Measurements from ENCODE around the gene NAGK. TPM values are rescaled to one million over a fixed set of nuclear protein-coding genes. Genes with fewer than 3 reads are reported as not detected.
A peak's percentile ranks its signal among the peaks of the same experiment; 100 is the strongest.
"Not testable (repeated sequence)": the region's sequence is repeated elsewhere in the genome, so short reads cannot be mapped to it uniquely, and the experiment has no call there.

The NAGK gene
- total RNA-seq, 1 donor from 2014 or later = 35.0 TPM

DNA sequence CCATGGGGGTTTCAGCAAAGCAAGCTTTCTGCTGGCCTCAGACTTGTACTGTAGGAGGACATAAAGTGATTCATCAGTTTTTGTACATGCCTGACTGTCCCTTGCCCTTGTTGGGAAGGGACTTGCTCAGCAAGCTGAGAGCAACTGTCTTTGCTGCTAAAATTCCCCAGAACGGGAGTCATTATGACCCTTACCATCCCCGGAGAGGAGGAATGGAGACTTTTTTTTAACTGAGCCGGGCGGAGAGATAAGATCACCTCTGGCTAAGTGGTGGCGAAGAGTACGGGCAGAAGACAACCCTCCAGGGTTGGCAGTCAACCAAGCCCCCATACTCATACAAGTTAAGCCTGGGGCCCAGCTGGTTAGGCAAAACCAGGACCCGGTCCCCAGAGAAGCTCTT lies 20.4 kb upstream of the NAGK start:
- Histone ChIP-seq H3K36me3 (ENCODE audit: control insufficient read depth in 3 of 3, insufficient read depth in 3 of 3, low read length in 3 of 3) (no peaks in the 10 kb centered on the region), H3K9ac (ENCODE audit: low read depth in 1 of 3, low read length in 3 of 3) (no peak overlapping the region), H3K27ac (ENCODE audit: low read depth, low read length) (no peak overlapping the region), H3K4me3 (ENCODE audit: low read length in 3 of 3) (no peak overlapping the region), H3K4me1 (ENCODE audit: control insufficient read depth in 3 of 3, insufficient read depth in 3 of 3, low read length in 3 of 3) (no peaks in the 10 kb centered on the region), H3K27me3 (ENCODE audit: control insufficient read depth in 3 of 3, insufficient read depth in 3 of 3, low read length in 3 of 3) (peaks cover 0 to 9% (median 0%) of the 10 kb centered on the region in 3 donors), H3K9me3 (ENCODE audit: control insufficient read depth in 3 of 3, low read length in 3 of 3) (no peaks in the 10 kb centered on the region)

DNA sequence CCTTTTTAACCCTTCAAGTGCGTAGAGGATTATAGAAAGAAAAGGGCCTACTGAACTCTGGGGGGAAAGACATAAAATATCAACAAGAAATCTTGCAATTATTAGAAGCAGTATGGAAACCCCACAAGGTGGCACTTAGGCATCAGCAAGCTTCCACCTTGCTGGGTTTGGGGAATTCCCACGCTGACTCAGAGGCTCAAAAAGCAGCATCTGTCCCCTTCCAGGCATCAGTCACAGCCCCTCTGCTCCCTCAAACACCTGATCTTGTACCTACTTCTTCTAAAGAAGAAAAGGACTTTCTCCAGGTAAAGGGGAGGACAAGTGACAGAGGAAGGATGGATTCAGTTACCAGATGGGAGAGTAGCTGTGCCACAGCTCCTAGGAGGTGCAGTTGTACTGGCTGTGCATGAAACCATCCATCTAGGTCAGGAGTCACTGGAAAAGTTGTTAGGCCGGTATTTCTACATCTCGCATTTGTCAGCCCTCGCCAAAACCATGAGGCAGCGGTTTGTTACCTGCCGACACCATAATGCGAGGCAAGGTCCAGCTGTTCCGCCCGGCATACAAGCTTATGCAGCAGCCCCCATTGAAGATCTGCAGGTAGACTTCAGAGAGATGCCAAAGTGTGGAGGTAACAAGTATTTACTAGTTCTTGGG lies 18.6 kb upstream of the NAGK start:
- H3K27ac ChIP-seq (ENCODE audit: low read depth, low read length); H3K36me3 ChIP-seq (ENCODE audit: control insufficient read depth in 3 of 3, insufficient read depth in 3 of 3, low read length in 3 of 3); H3K9ac ChIP-seq (ENCODE audit: low read depth in 1 of 3, low read length in 3 of 3); H3K4me3 ChIP-seq (ENCODE audit: low read length in 3 of 3); H3K9me3 ChIP-seq (ENCODE audit: control insufficient read depth in 3 of 3, low read length in 3 of 3); H3K4me1 ChIP-seq (ENCODE audit: control insufficient read depth in 3 of 3, insufficient read depth in 3 of 3, low read length in 3 of 3); H3K27me3 ChIP-seq (ENCODE audit: control insufficient read depth in 3 of 3, insufficient read depth in 3 of 3, low read length in 3 of 3): not testable (repeated sequence)

DNA sequence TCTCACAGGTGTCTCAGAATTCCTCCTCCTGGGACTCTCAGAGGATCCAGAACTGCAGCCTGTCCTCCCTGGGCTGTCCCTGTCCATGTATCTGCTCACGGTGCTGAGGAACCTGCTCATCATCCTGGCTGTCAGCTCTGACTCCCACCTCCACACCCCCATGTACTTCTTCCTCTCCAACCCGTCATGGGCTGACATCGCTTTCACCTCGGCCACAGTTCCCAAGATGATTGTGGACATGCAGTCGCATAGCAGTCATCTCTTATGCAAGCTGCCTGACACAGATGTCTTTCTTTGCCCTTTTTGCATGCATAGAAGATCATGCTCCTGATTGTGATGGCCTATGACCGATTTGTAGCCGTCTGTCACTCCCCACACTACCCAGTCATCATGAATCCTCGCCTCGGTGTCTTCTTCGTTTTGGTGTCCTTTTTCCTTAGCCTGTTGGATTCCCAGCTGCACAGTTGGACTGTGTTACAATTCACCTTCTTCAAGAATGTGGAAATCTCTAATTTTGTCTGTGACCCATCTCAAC lies 13.2 kb upstream of the NAGK start:
- not testable (repeated sequence) for H3K9ac ChIP-seq (ENCODE audit: low read depth in 1 of 3, low read length in 3 of 3); H3K36me3 ChIP-seq (ENCODE audit: control insufficient read depth in 3 of 3, insufficient read depth in 3 of 3, low read length in 3 of 3); H3K27me3 ChIP-seq (ENCODE audit: control insufficient read depth in 3 of 3, insufficient read depth in 3 of 3, low read length in 3 of 3); H3K27ac ChIP-seq (ENCODE audit: low read depth, low read length); H3K4me1 ChIP-seq (ENCODE audit: control insufficient read depth in 3 of 3, insufficient read depth in 3 of 3, low read length in 3 of 3); H3K4me3 ChIP-seq (ENCODE audit: low read length in 3 of 3); H3K9me3 ChIP-seq (ENCODE audit: control insufficient read depth in 3 of 3, low read length in 3 of 3)

DNA sequence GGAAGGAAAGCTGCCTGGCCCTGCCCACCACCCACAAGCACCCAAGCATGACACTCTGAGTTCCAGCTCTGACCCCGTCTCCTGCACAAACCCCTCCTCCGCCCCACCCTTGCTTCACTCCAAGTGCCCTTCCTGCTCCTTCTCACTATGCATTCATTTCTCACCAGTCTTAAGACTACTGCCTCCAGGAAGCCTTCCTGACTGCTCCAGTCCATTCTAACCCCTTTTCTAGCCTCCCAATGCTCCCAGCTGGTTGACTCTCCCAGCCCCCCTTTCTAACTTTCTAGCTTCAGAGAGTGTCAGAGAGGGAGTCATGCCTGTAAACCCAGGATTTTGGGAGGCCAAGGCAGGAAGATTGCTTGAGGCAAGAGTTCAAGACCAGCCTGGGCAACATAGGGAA lies 8.2 kb upstream of the NAGK start:
- no peaks in the 10 kb centered on the region for H3K9me3 ChIP-seq (ENCODE audit: control insufficient read depth in 3 of 3, low read length in 3 of 3)
- no peaks in the 10 kb centered on the region for H3K36me3 ChIP-seq (ENCODE audit: control insufficient read depth in 3 of 3, insufficient read depth in 3 of 3, low read length in 3 of 3)
- no peak overlapping the region for H3K9ac ChIP-seq (ENCODE audit: low read depth in 1 of 3, low read length in 3 of 3)

DNA sequence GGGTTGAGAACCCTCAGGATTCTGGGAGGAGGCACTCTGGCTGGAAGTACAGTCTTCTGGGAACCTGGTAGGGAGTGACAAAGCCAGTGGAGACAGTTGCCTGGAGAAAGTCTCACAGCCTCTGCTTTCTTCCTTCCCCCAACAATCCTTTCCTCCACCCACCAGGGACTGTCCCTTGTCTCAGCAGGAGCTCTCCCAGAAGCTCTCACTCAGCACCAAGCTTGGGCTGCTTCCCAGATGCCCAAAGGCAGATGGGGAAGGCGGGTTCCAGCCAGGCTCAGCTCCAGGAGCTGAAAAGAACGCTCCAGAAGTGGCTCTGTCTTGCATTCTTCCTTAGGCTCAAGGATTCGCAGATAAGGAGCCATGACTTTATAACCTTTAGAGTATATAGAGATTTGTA lies 7.6 kb upstream of the NAGK start:
- peaks cover 3 to 9% (median 4%) of the 10 kb centered on the region in 3 donors for H3K27me3 ChIP-seq (ENCODE audit: control insufficient read depth in 3 of 3, insufficient read depth in 3 of 3, low read length in 3 of 3)
- H3K27ac ChIP-seq (ENCODE audit: low read depth, low read length) = no peak overlapping the region
- no peaks in the 10 kb centered on the region for H3K36me3 ChIP-seq (ENCODE audit: control insufficient read depth in 3 of 3, insufficient read depth in 3 of 3, low read length in 3 of 3)
- no peak overlapping the region for H3K4me3 ChIP-seq (ENCODE audit: low read length in 3 of 3)
- H3K9ac ChIP-seq (ENCODE audit: low read depth in 1 of 3, low read length in 3 of 3) = no peak overlapping the region
- no peaks in the 10 kb centered on the region for H3K4me1 ChIP-seq (ENCODE audit: control insufficient read depth in 3 of 3, insufficient read depth in 3 of 3, low read length in 3 of 3)
- H3K9me3 ChIP-seq (ENCODE audit: control insufficient read depth in 3 of 3, low read length in 3 of 3) = no peaks in the 10 kb centered on the region

More for the DNA sequence above, 8.2 kb upstream of the NAGK start:
- Histone ChIP-seq H3K4me3 (ENCODE audit: low read length in 3 of 3) (no peak overlapping the region), H3K4me1 (ENCODE audit: control insufficient read depth in 3 of 3, insufficient read depth in 3 of 3, low read length in 3 of 3) (no peaks in the 10 kb centered on the region), H3K27ac (ENCODE audit: low read depth, low read length) (no peak overlapping the region), H3K27me3 (ENCODE audit: control insufficient read depth in 3 of 3, insufficient read depth in 3 of 3, low read length in 3 of 3) (peaks cover 3 to 9% (median 4%) of the 10 kb centered on the region in 3 donors)

DNA sequence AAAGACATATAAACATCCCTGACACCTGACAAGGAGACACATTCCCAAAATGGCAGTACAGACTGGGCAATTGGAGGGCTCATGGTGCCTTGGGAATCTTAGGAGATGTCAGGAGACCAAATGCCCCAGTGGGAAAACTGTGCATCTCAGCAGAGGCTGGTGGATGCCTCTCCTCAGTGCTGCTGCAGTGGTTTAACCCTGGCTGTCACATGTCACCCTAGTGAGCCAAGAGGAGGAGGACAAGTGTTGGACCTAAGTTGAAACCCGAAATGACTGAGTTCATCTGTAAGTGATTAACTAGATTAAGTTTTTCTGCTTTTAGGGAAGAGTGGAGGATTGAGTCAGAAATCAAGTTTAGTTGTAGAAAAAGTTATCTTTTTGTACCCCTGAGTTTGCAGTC lies 5.2 kb upstream of the NAGK start:
- no peak overlapping the region for H3K27ac ChIP-seq (ENCODE audit: low read depth, low read length)
- H3K9me3 ChIP-seq (ENCODE audit: control insufficient read depth in 3 of 3, low read length in 3 of 3) = no peaks in the 10 kb centered on the region
- H3K4me3 ChIP-seq (ENCODE audit: low read length in 3 of 3) = no peak overlapping the region
- H3K9ac ChIP-seq (ENCODE audit: low read depth in 1 of 3, low read length in 3 of 3) = no peak overlapping the region
- peaks cover 6 to 8% (median 7%) of the 10 kb centered on the region in 3 donors for H3K4me1 ChIP-seq (ENCODE audit: control insufficient read depth in 3 of 3, insufficient read depth in 3 of 3, low read length in 3 of 3)
- peaks cover 3 to 9% (median 4%) of the 10 kb centered on the region in 3 donors for H3K27me3 ChIP-seq (ENCODE audit: control insufficient read depth in 3 of 3, insufficient read depth in 3 of 3, low read length in 3 of 3)
- H3K36me3 ChIP-seq (ENCODE audit: control insufficient read depth in 3 of 3, insufficient read depth in 3 of 3, low read length in 3 of 3) = no peaks in the 10 kb centered on the region

DNA sequence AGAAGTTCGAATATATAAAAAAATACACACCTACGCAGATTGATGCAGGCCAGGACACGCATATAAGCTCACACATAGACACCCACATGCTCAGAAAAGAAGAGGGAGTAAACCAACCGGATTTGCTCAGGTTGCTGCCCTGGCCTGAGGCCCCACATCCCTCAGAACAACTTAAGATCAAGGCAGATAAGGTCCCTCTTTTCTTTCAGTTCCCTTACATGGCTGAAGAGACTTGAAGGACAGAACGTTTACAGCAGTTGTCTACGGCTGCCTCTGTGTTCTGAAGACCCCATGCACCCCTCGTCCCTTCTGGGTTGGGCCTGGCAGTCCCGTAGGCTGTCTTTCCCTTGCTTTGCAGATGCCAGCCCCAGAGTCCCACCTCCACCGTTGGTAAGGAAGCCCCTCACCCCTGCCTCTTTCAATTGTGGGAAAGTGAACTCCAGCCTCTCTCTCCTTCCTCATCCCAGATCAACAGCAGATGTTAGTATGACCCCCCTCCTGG lies 4.3 kb upstream of the NAGK start:
- H3K9me3 ChIP-seq (ENCODE audit: control insufficient read depth in 3 of 3, low read length in 3 of 3) = no peaks in the 10 kb centered on the region
- no peak overlapping the region for H3K4me3 ChIP-seq (ENCODE audit: low read length in 3 of 3)
- peak overlapping the region; percentile 58 for H3K27ac ChIP-seq (ENCODE audit: low read depth, low read length)
- peak overlapping the region in 1 of 3 donors; percentile 25 for H3K9ac ChIP-seq (ENCODE audit: low read depth in 1 of 3, low read length in 3 of 3)
- H3K4me1 ChIP-seq (ENCODE audit: control insufficient read depth in 3 of 3, insufficient read depth in 3 of 3, low read length in 3 of 3) = peaks cover 12 to 15% (median 13%) of the 10 kb centered on the region in 3 donors
- H3K27me3 ChIP-seq (ENCODE audit: control insufficient read depth in 3 of 3, insufficient read depth in 3 of 3, low read length in 3 of 3) = peaks cover 0 to 9% (median 3%) of the 10 kb centered on the region in 3 donors
- peaks cover 0 to 3% (median 0%) of the 10 kb centered on the region in 3 donors for H3K36me3 ChIP-seq (ENCODE audit: control insufficient read depth in 3 of 3, insufficient read depth in 3 of 3, low read length in 3 of 3)

DNA sequence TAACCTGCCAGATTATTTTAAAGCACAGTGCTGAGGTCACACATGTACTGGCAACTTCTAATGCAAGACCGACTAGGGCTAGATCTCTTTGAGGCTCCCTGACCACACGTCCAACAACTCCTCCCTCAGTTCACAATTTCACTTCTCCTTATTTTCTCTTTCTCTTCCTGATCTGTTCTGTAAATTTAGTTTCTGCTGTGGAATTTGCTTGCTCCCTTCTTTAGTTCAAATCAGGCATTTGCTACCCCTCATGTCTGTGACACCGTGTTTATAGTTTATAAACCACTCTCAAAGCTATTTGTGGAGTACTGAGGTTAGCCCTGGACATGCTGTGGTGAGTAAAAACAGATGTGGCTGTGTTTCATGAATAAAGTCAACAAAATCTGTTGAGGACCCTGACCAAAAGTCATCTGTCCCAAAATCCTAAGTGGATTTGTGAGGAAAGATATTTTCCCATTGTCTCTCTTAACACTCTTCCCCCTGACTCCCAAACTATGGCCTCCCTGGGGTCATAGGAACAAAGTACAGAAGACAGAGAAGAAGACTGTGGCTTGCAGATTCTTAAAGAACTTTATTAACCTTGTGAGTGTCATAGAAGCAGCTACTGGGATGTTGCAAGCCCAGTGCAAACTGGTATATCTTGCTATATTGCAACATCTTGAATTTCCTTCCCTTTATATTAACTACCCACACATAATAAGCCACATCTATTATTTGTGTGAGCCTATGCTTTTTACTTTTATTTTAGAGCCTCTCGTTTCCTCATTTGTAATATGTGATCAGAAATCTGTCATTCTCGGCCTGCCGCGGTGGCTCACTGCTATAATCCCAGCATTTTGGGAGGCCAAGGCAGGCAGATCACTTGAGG lies 3.5 kb upstream of the NAGK start:
- Histone ChIP-seq H3K27ac (ENCODE audit: low read depth, low read length) (peak overlapping the region; percentile 58), H3K4me3 (ENCODE audit: low read length in 3 of 3) (no peak overlapping the region), H3K36me3 (ENCODE audit: control insufficient read depth in 3 of 3, insufficient read depth in 3 of 3, low read length in 3 of 3) (peaks cover 0 to 3% (median 0%) of the 10 kb centered on the region in 3 donors), H3K9me3 (ENCODE audit: control insufficient read depth in 3 of 3, low read length in 3 of 3) (no peaks in the 10 kb centered on the region), H3K9ac (ENCODE audit: low read depth in 1 of 3, low read length in 3 of 3) (no peak overlapping the region), H3K27me3 (ENCODE audit: control insufficient read depth in 3 of 3, insufficient read depth in 3 of 3, low read length in 3 of 3) (peaks cover 0 to 7% (median under 1%) of the 10 kb centered on the region in 3 donors), H3K4me1 (ENCODE audit: control insufficient read depth in 3 of 3, insufficient read depth in 3 of 3, low read length in 3 of 3) (peaks cover 14 to 23% (median 21%) of the 10 kb centered on the region in 3 donors)

DNA sequence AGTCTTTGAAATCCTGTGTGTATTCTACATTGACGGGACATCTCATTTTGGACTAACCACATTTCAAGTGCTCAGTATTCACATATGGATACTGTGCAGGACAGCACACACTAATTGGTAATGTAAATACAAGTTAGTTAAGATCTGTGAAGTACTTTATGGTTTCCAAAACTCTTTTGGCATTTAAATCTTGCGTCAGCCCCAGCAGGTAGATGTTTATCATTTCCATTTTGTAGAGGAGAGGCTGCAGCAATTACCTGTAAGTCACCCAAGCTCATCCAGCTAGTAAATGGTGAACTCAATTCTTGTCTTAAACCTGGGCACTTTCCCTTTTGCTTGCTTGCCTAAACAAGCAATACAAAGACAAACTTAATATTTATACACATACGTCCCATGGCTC lies 1.6 kb upstream of the NAGK start:
- peaks cover 14 to 36% (median 26%) of the 10 kb centered on the region in 3 donors for H3K4me1 ChIP-seq (ENCODE audit: control insufficient read depth in 3 of 3, insufficient read depth in 3 of 3, low read length in 3 of 3)

More for the DNA sequence above, 1.6 kb upstream of the NAGK start:
- H3K9ac ChIP-seq (ENCODE audit: low read depth in 1 of 3, low read length in 3 of 3) = no peak overlapping the region
- H3K27ac ChIP-seq (ENCODE audit: low read depth, low read length) = no peak overlapping the region
- H3K27me3 ChIP-seq (ENCODE audit: control insufficient read depth in 3 of 3, insufficient read depth in 3 of 3, low read length in 3 of 3) = no peaks in the 10 kb centered on the region
- H3K9me3 ChIP-seq (ENCODE audit: control insufficient read depth in 3 of 3, low read length in 3 of 3) = no peaks in the 10 kb centered on the region
- peaks cover 0 to 6% (median 5%) of the 10 kb centered on the region in 3 donors for H3K36me3 ChIP-seq (ENCODE audit: control insufficient read depth in 3 of 3, insufficient read depth in 3 of 3, low read length in 3 of 3)
- no peak overlapping the region for H3K4me3 ChIP-seq (ENCODE audit: low read length in 3 of 3)
